ENCODE data around the gene SNTB2.

Gene SNTB2

DNA sequence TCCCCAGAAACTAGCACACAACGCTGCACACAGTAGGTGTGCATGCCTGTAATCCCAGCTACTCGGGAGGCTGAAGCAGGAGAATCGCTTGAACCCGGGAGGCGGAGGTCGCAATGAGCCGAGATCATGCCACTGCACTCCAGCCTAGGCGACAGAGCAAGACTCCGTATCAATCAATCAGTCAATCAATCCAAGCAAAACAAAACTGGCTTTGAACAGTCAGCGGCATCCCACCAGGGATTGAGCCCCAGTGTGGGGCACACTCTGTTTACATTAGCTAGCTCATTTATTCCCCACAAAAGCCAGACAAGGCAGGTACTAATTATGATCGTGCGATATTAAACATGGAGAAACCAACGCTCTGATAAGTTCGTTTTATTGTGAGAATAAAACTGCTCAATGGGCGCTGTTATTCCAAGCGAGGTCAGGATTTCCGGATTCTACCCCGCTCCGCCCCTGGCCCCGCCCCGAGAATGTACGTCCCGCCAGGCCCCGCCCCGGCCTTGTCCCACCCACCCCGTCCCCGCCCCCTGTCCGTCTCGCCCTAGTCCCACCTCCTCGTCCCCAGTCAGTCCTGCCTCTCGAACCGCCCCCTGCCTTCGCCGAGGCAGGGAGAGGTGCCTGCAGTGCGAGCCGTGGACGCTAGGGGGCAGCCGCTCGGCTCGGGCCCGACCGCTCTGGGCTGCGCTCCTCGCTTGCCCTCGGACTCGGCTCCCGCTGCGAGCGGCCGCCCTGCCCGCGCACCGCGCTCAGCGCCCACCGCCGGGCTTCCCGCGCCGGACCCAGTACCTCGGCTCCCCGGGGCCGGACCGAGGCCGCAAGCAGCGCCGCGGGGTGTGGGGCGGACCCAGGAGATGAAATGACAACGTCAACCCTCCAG lies 123.9 kb downstream of the SNTB2 start, which contains the start of gene VPS4A:
Gene VPS4A, plus strand, starts transcription at position 698 of the 880 bp plus-strand sequence. Its CDS starts 162 bp downstream, at position 860.
- TF ChIP-seq FOXM1 (IDR thresholded peaks at IDR 0.05; ENCODE audit: borderline replicate concordance, low read depth) = no peak
- TF ChIP-seq, protein P1, sequence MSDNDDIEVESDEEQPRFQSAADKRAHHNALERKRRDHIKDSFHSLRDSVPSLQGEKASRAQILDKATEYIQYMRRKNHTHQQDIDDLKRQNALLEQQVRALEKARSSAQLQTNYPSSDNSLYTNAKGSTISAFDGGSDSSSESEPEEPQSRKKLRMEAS (IDR thresholded peaks at IDR 0.05) = peak; percentile 67; the same call in 1 of the 2 replicates
- no peak for TF ChIP-seq NFIC (IDR thresholded peaks at IDR 0.05)
- TF ChIP-seq, protein P2, sequence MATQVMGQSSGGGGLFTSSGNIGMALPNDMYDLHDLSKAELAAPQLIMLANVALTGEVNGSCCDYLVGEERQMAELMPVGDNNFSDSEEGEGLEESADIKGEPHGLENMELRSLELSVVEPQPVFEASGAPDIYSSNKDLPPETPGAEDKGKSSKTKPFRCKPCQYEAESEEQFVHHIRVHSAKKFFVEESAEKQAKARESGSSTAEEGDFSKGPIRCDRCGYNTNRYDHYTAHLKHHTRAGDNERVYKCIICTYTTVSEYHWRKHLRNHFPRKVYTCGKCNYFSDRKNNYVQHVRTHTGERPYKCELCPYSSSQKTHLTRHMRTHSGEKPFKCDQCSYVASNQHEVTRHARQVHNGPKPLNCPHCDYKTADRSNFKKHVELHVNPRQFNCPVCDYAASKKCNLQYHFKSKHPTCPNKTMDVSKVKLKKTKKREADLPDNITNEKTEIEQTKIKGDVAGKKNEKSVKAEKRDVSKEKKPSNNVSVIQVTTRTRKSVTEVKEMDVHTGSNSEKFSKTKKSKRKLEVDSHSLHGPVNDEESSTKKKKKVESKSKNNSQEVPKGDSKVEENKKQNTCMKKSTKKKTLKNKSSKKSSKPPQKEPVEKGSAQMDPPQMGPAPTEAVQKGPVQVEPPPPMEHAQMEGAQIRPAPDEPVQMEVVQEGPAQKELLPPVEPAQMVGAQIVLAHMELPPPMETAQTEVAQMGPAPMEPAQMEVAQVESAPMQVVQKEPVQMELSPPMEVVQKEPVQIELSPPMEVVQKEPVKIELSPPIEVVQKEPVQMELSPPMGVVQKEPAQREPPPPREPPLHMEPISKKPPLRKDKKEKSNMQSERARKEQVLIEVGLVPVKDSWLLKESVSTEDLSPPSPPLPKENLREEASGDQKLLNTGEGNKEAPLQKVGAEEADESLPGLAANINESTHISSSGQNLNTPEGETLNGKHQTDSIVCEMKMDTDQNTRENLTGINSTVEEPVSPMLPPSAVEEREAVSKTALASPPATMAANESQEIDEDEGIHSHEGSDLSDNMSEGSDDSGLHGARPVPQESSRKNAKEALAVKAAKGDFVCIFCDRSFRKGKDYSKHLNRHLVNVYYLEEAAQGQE (IDR thresholded peaks at IDR 0.05; ENCODE audit: low read depth) = no peak
- no peak for TF ChIP-seq EP300 (IDR thresholded peaks at IDR 0.05; ENCODE audit: borderline replicate concordance)
- TF ChIP-seq CEBPB (IDR thresholded peaks at IDR 0.05) = no peak
- no peak; the same call in 1 of the 2 replicates for TF ChIP-seq ZBTB7A (IDR thresholded peaks at IDR 0.05; ENCODE audit: low read depth)
- no peak for TF ChIP-seq CREB1 (IDR thresholded peaks at IDR 0.05; ENCODE audit: low read depth)
- peak; percentile 41; the same call in 1 of the 2 replicates for TF ChIP-seq YY1 (IDR thresholded peaks at IDR 0.05; ENCODE audit: low read depth)
- peak; percentile 69; the same call in 1 of the 2 replicates for TF ChIP-seq TAF1 (IDR thresholded peaks at IDR 0.05; ENCODE audit: low read depth)
- TF ChIP-seq EGR1 (IDR thresholded peaks at IDR 0.05) = no peak
- peak; percentile 35; the same call in 1 of the 2 replicates for TF ChIP-seq RAD21 (IDR thresholded peaks at IDR 0.05; ENCODE audit: low read depth)
- TF ChIP-seq, protein P3, sequence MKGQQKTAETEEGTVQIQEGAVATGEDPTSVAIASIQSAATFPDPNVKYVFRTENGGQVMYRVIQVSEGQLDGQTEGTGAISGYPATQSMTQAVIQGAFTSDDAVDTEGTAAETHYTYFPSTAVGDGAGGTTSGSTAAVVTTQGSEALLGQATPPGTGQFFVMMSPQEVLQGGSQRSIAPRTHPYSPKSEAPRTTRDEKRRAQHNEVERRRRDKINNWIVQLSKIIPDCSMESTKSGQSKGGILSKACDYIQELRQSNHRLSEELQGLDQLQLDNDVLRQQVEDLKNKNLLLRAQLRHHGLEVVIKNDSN (IDR thresholded peaks at IDR 0.05) = peak; percentile 4; the same call in 1 of the 2 replicates
- TF ChIP-seq TCF12 (IDR thresholded peaks at IDR 0.05; ENCODE audit: low read depth) = peak; percentile 37; the same call in 1 of the 2 replicates

DNA sequence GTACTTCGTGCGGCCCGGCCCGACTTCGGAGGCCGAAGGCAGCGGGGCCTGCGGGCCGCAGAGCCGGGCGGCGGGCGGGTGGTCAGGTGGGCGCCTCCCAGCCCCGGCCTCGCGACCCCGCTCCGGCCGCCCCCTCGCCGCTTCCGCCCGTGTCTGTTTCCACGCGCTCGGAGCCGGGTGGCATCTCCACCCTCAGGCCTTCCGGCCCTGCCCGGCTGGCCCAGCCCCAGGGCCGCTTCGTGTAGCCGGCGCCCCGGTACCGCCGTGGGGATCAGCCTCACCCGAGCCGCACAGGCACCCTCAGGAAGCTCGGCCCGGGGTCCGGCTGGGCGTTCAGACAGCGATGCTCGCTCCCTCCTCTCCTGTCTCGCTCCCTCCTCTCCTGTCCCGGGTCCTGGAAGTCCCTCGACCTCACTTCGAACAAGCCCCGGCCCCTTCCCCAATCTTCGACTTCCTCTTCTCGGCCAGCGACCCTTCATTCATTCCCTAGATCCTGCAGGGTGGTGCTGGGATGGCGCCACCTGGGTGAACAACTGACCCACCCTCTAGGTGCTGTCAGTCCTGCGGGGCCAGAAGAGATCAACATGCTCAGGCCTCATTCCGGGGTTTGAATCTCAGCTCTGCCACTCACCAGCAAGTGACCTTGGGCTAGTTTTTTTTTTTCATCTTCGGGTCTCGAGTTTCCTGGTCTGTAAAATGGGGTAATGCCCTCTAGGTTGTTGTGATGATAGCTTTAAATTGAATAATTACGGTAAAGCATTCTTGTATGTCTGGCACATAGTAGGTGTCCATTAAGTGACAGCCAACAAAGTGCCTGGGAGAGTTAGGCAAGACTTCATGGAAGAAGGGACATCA lies 124.8 kb downstream of the SNTB2 start:
- TF ChIP-seq ZBTB7A (IDR thresholded peaks at IDR 0.05; ENCODE audit: low read depth) = peak; percentile 36; the same call in 1 of the 2 replicates
- peak; percentile 20; the same call in 1 of the 2 replicates for TF ChIP-seq TCF12 (IDR thresholded peaks at IDR 0.05; ENCODE audit: low read depth)
- TF ChIP-seq YY1 (IDR thresholded peaks at IDR 0.05; ENCODE audit: low read depth) = peak; percentile 4; the same call in 1 of the 2 replicates
- TF ChIP-seq TEAD4 (IDR thresholded peaks at IDR 0.05) = no peak
- TF ChIP-seq TAF1 (IDR thresholded peaks at IDR 0.05; ENCODE audit: low read depth) = no peak
- TF ChIP-seq, protein P2 (IDR thresholded peaks at IDR 0.05; ENCODE audit: low read depth) = no peak
- TF ChIP-seq CREB1 (IDR thresholded peaks at IDR 0.05; ENCODE audit: low read depth) = no peak
- no peak for TF ChIP-seq EP300 (IDR thresholded peaks at IDR 0.05; ENCODE audit: borderline replicate concordance)
- TF ChIP-seq, protein P3 (IDR thresholded peaks at IDR 0.05) = no peak
- no peak for TF ChIP-seq RAD21 (IDR thresholded peaks at IDR 0.05; ENCODE audit: low read depth)
- TF ChIP-seq, protein P1 (IDR thresholded peaks at IDR 0.05) = peak; percentile 2
- TF ChIP-seq NFIC (IDR thresholded peaks at IDR 0.05) = no peak

DNA sequence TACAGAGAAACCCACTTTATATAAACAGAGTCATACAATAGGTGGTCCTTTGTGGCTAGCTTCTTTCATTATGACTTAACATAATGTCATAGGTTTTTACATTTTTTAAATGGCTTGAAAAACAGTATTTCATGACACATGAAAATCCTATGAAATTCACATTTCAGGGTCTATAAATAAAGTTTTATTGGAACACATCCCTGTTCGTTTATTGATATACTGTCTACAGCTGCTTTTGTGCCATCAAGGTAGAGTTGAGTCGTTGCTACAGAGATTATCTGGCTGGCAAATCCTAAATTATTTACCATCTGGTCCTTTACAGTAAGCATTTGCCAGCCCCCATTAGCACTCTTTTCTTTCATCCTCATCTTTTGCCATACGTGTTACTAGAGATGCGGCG lies 126.5 kb downstream of the SNTB2 start:
- no peak for TF ChIP-seq ZBTB7A (IDR thresholded peaks at IDR 0.05; ENCODE audit: low read depth)
- no peak for TF ChIP-seq RAD21 (IDR thresholded peaks at IDR 0.05; ENCODE audit: low read depth)
- no peak for TF ChIP-seq NFIC (IDR thresholded peaks at IDR 0.05)
- no peak for TF ChIP-seq TEAD4 (IDR thresholded peaks at IDR 0.05)
- TF ChIP-seq CEBPB (IDR thresholded peaks at IDR 0.05) = no peak
- no peak for TF ChIP-seq EP300 (IDR thresholded peaks at IDR 0.05; ENCODE audit: borderline replicate concordance)
- no peak for TF ChIP-seq EGR1 (IDR thresholded peaks at IDR 0.05)
- TF ChIP-seq TCF12 (IDR thresholded peaks at IDR 0.05; ENCODE audit: low read depth) = no peak
- TF ChIP-seq, protein P3 (IDR thresholded peaks at IDR 0.05) = no peak
- no peak for TF ChIP-seq CREB1 (IDR thresholded peaks at IDR 0.05; ENCODE audit: low read depth)
- no peak for TF ChIP-seq FOXM1 (IDR thresholded peaks at IDR 0.05; ENCODE audit: borderline replicate concordance, low read depth)
- no peak for TF ChIP-seq YY1 (IDR thresholded peaks at IDR 0.05; ENCODE audit: low read depth)
- TF ChIP-seq TAF1 (IDR thresholded peaks at IDR 0.05; ENCODE audit: low read depth) = no peak
- TF ChIP-seq, protein P1 (IDR thresholded peaks at IDR 0.05) = no peak
- TF ChIP-seq, protein P2 (IDR thresholded peaks at IDR 0.05; ENCODE audit: low read depth) = no peak

Measured in Ishikawa (cell line).